H9 (cell line): ENCODE measurements around the gene ALG2. TPM values are rescaled to one million over a fixed set of nuclear protein-coding genes. Genes with fewer than 3 reads are reported as not detected.
A peak's percentile ranks its signal among the peaks of the same experiment; 100 is the strongest.

Experiments
- DNase-seq: peaks from one replicate; pipeline ENCODE4 v3.0.0-alpha.2; 2017
- H2AFZ ChIP-seq: one replicate; pipeline ENCODE4 v1.6.1; 2013; ENCODE audit warnings: mild to moderate bottlenecking, low read length, control low read depth, moderate library complexity
- H2AK5ac ChIP-seq: 2 replicates; pipeline ENCODE4 v1.6.1; 2013; ENCODE audit warnings: low read length, control low read depth, mixed read lengths; ENCODE audit not compliant: insufficient read length
- H2BK120ac ChIP-seq: one replicate; pipeline ENCODE4 v1.6.1; 2013; ENCODE audit warnings: low read depth, mild to moderate bottlenecking, low read length, control low read depth, inconsistent platforms; ENCODE audit not compliant: poor library complexity, severe bottlenecking
- H2BK12ac ChIP-seq: 2 replicates; pipeline ENCODE4 v1.6.1; 2013; ENCODE audit warnings: low read length, control low read depth, mixed read lengths, low read depth; ENCODE audit not compliant: insufficient read length
- H2BK15ac ChIP-seq: 2 replicates; pipeline ENCODE4 v1.6.1; 2013; ENCODE audit warnings: low read depth, low read length, control low read depth
- H2BK20ac ChIP-seq: one replicate; pipeline ENCODE4 v1.6.1; 2013; ENCODE audit warnings: low read depth, mild to moderate bottlenecking, low read length, control low read depth, inconsistent platforms; ENCODE audit not compliant: poor library complexity, severe bottlenecking
- H2BK5ac ChIP-seq: 2 replicates; pipeline ENCODE4 v1.6.1; 2013; ENCODE audit warnings: low read length, control low read depth, mixed read lengths; ENCODE audit not compliant: insufficient read length
- H3K14ac ChIP-seq: 2 replicates; pipeline ENCODE4 v1.6.1; 2013; ENCODE audit warnings: low read length, control low read depth; ENCODE audit not compliant: insufficient read depth
- H3K18ac ChIP-seq: 2 replicates; pipeline ENCODE4 v1.6.1; 2013; ENCODE audit warnings: low read depth, mild to moderate bottlenecking, mixed read lengths, low read length, control low read depth; ENCODE audit not compliant: insufficient read length
- H3K23ac ChIP-seq: 2 replicates; pipeline ENCODE4 v1.6.1; 2013; ENCODE audit warnings: low read length, control low read depth, mixed read lengths, low read depth; ENCODE audit not compliant: insufficient read length
- H3K23me2 ChIP-seq: 2 replicates; pipeline ENCODE4 v1.6.1; 2013; ENCODE audit warnings: low read depth, mild to moderate bottlenecking, mixed read lengths, low read length, control low read depth; ENCODE audit not compliant: insufficient read length, poor library complexity, severe bottlenecking
- H3K27ac ChIP-seq: 2 replicates; pipeline ENCODE4 v1.5.1; 2013; ENCODE audit warnings: low read length, control low read depth, mixed read lengths, low read depth; ENCODE audit not compliant: insufficient read length
- H3K27me3 ChIP-seq: 2 replicates; pipeline ENCODE4 v1.6.1; 2013; ENCODE audit warnings: low read length, control low read depth, inconsistent platforms; ENCODE audit not compliant: insufficient read depth
- H3K4ac ChIP-seq: 2 replicates; pipeline ENCODE4 v1.6.1; 2013; ENCODE audit warnings: low read depth, mild to moderate bottlenecking, control low read depth, inconsistent platforms, low read length, moderate library complexity
- H3K4me1 ChIP-seq: 2 replicates; pipeline ENCODE4 v1.6.1; 2013; ENCODE audit warnings: low read length, control low read depth, inconsistent platforms; ENCODE audit not compliant: insufficient read depth
- H3K4me2 ChIP-seq: 2 replicates; pipeline ENCODE4 v1.6.1; 2013; ENCODE audit warnings: low read length, control low read depth, mixed read lengths; ENCODE audit not compliant: insufficient read length, insufficient read depth
- H3K56ac ChIP-seq: 2 replicates; pipeline ENCODE4 v1.6.1; 2013; ENCODE audit warnings: low read depth, mild to moderate bottlenecking, mixed read lengths, low read length, control low read depth; ENCODE audit not compliant: insufficient read length
- H3K79me1 ChIP-seq: 2 replicates; pipeline ENCODE4 v1.6.1; 2013; ENCODE audit warnings: low read depth, mild to moderate bottlenecking, moderate library complexity, low read length, control low read depth, inconsistent platforms; ENCODE audit not compliant: insufficient read depth, poor library complexity, severe bottlenecking
- H3K79me2 ChIP-seq: 2 replicates; pipeline ENCODE4 v1.6.1; 2013; ENCODE audit warnings: low read length, control low read depth, inconsistent platforms; ENCODE audit not compliant: insufficient read depth
- H3K9ac ChIP-seq: 2 replicates; pipeline ENCODE4 v1.6.1; 2013; ENCODE audit warnings: low read length, control low read depth, mixed read lengths; ENCODE audit not compliant: insufficient read length; ENCODE audit errors: extremely low read depth
- H3K9me3 ChIP-seq: one replicate; pipeline ENCODE4 v1.6.1; 2013; ENCODE audit warnings: low read depth, low read length, inconsistent platforms; ENCODE audit not compliant: control insufficient read depth
- H3T11ph ChIP-seq: one replicate; pipeline ENCODE4 v1.6.1; 2013; ENCODE audit warnings: mild to moderate bottlenecking, low read length, control low read depth, inconsistent platforms
- H4K20me1 ChIP-seq: one replicate; pipeline ENCODE4 v1.6.1; 2013; ENCODE audit not compliant: control insufficient read depth, insufficient read length, insufficient read depth
- H4K5ac ChIP-seq: 2 replicates; pipeline ENCODE4 v1.6.1; 2013; ENCODE audit warnings: low read depth, mild to moderate bottlenecking, mixed read lengths, low read length, control low read depth; ENCODE audit not compliant: insufficient read length
- H4K8ac ChIP-seq: replicated peaks from 2 replicates; pipeline ENCODE4 v1.6.1; 2013; ENCODE audit warnings: low read length, control low read depth, mixed read lengths, low read depth; ENCODE audit not compliant: insufficient read length
- H4K91ac ChIP-seq: 2 replicates; pipeline ENCODE4 v1.6.1; 2013; ENCODE audit warnings: low read depth, mild to moderate bottlenecking, moderate library complexity, mixed read lengths, low read length, control low read depth; ENCODE audit not compliant: insufficient read length
- H3K27ac Mint-ChIP-seq, 3 experiments: 2 replicates in 2 of 3; 3 replicates in 1 of 3; pipeline ENCODE4 v1.8.0; 2020 to 2021; ENCODE audit warnings: mixed read lengths in 3 of 3, mild to moderate bottlenecking in 1 of 3, moderate library complexity in 1 of 3
- H3K27me3 Mint-ChIP-seq: 2 replicates; pipeline ENCODE4 v1.8.0; 2021; ENCODE audit warnings: low read depth, mild to moderate bottlenecking, moderate library complexity, mixed read lengths
- H3K36me3 Mint-ChIP-seq, 3 experiments: 2 replicates in 2 of 3; 3 replicates in 1 of 3; pipeline ENCODE4 v1.8.0; 2020 to 2021; ENCODE audit warnings: low read depth in 3 of 3, mixed read lengths in 3 of 3; ENCODE audit not compliant: insufficient read depth in 1 of 3
- H3K4me1 Mint-ChIP-seq, 2 experiments: 2 replicates each; pipeline ENCODE4 v1.8.0; 2020; ENCODE audit warnings: mixed read lengths in 2 of 2
- H3K4me3 Mint-ChIP-seq, 2 experiments: 2 replicates in 1 of 2; 3 replicates in 1 of 2; pipeline ENCODE4 v1.8.0; 2020 to 2021; ENCODE audit warnings: mild to moderate bottlenecking in 2 of 2, mixed read lengths in 2 of 2, moderate library complexity in 1 of 2
- H3K9me3 Mint-ChIP-seq, 2 experiments: 2 replicates in 1 of 2; 3 replicates in 1 of 2; pipeline ENCODE4 v1.8.0; 2020; ENCODE audit warnings: mild to moderate bottlenecking in 2 of 2, mixed read lengths in 2 of 2, moderate library complexity in 1 of 2
- CTCF ChIP-seq: fragments of 200-600 bp; sonication (generic); conservative IDR thresholded peaks from 3 replicates; pipeline ENCODE4 v1.8.0; 2021; ENCODE audit warnings: antibody characterized with exemption, mild to moderate bottlenecking
- WGBS: extraction: QIAGEN DNeasy Blood & Tissue Kit; methylation state at CpG from one replicate; pipeline ENCODE4 v1.1.7; 2013; ENCODE audit warnings: missing lambda C conversion rate, low lambda C conversion rate, mixed read lengths; ENCODE audit not compliant: insufficient read length; ENCODE audit errors: extremely low coverage; 5-methylcytosine and 5-hydroxymethylcytosine counted together
- total RNA-seq: library from RNA; stranded (reverse); gene quantifications from 2 replicates; pipeline ENCODE4 v1.2.1, GENCODE V29; 2021

The ALG2 gene
- total RNA-seq, 1 experiment from 2014 or later = 30.1 TPM

- Histone ChIP-seq H3K9ac (no peak overlapping the region), H4K8ac (no peak overlapping the region), H2BK20ac (no peak overlapping the region), H2BK15ac (no peak overlapping the region), H3K23me2 (no peaks in the 10 kb centered on the region), H3K23ac (no peak overlapping the region), H4K5ac (no peak overlapping the region), H2BK12ac (no peak overlapping the region), H3K4me1 (no peaks in the 10 kb centered on the region; the same call in 1 of the 2 replicates), H3K14ac (no peak overlapping the region), H3K79me1 (no peaks in the 10 kb centered on the region), H4K20me1 (no peaks in the 10 kb centered on the region), H3K27ac (no peak overlapping the region), H2BK120ac (no peak overlapping the region), H3K4me2 (no peak overlapping the region), H2AK5ac (no peak overlapping the region), H3T11ph (no peak overlapping the region), H3K79me2 (no peaks in the 10 kb centered on the region), H3K18ac (no peak overlapping the region), H3K27me3 (no peaks in the 10 kb centered on the region), H2BK5ac (no peak overlapping the region), H2AFZ (no peak overlapping the region), H3K4ac (no peak overlapping the region), H3K56ac (no peak overlapping the region), H4K91ac (no peak overlapping the region), H3K9me3 (no peaks in the 10 kb centered on the region)
- Mint-ChIP-seq H3K27ac (peak overlapping the region in 1 of 3 experiments; percentile 37; a peak in 2 of 7 replicates), H3K27me3 (peaks cover 2% of the 10 kb centered on the region; the same call in 1 of the 2 replicates), H3K9me3 (no peaks in the 10 kb centered on the region; a peak in 1 of 5 replicates), H3K36me3 (no peaks in the 10 kb centered on the region), H3K4me1 (peaks cover 38 to 40% of the 10 kb centered on the region in 2 experiments), H3K4me3 (no peak overlapping the region)
- TF ChIP-seq CTCF = no peak
- DNase-seq = no peak
- WGBS = no CpG with 5 or more reads among the region's 8 CpGs
Observed at GRCh38 chr9:99177576-99178366, 44.0 kb downstream of the ALG2 start.
